AG04450 (cell line): Measurements from ENCODE around the gene PAM. TPM values are rescaled to one million over a fixed set of nuclear protein-coding genes. Genes with fewer than 3 reads are reported as not detected.
A peak's percentile ranks its signal among the peaks of the same experiment; 100 is the strongest.

Source experiments
- CTCF ChIA-PET: fragments of 300-600, 350-600 bp; formaldehyde crosslinking; extraction: SDS; loops from one replicate; lab custom pipeline; 2022; ENCODE audit warnings: antibody characterized with exemption, inconsistent platforms; lab: Charles Lee
- POLR2A ChIA-PET: fragments of 350-600 bp; formaldehyde crosslinking; extraction: SDS; loops from one replicate; lab custom pipeline; 2021; ENCODE audit warnings: antibody characterized with exemption, inconsistent platforms; lab: Yijun Ruan, JAX
- DNase-seq: peaks from one replicate; pipeline ENCODE4 v3.0.0-alpha.2; 2011; ENCODE audit warnings: low read depth, low spot score
- H3K27ac ChIP-seq: one replicate; pipeline ENCODE4 v1.5.1; 2012; ENCODE audit warnings: low read depth, low read length, control low read depth
- H3K27me3 ChIP-seq: one replicate; pipeline ENCODE4 v1.6.0; 2012; ENCODE audit warnings: low read length; ENCODE audit not compliant: control insufficient read depth, insufficient read depth
- H3K4me3 ChIP-seq: 2 replicates; pipeline ENCODE4 v1.5.1; 2011; ENCODE audit warnings: mild to moderate bottlenecking, low read depth, low read length, control low read depth
- H3K9me3 ChIP-seq: 2 replicates; pipeline ENCODE4 v1.5.1; 2012; ENCODE audit warnings: low read length; ENCODE audit not compliant: control insufficient read depth, insufficient read depth
- CTCF ChIP-seq: IDR thresholded peaks from 2 replicates; pipeline ENCODE4 v1.5.1; 2011; ENCODE audit warnings: low read depth, low read length, control low read depth, inconsistent platforms
- polyA plus RNA-seq: library from polyadenylated mRNA; depleted of rRNA; stranded (reverse); fragments of >200 nt; gene quantifications from 2 replicates; pipeline ENCODE4 v1.2.3, GENCODE V29; 2011

The PAM gene
- polyA plus RNA-seq, 1 experiment = 307 TPM

- Histone ChIP-seq H3K9me3 (no peaks in the 10 kb centered on the region), H3K27me3 (no peaks in the 10 kb centered on the region), H3K27ac (peak overlapping the region; percentile 79), H3K4me3 (peak overlapping the region; percentile 67)
- POLR2A ChIA-PET = interaction anchor here (0.5 to 1.0 kb wide), 4 partner anchors 71 to 254 kb away, joined by 3 to 5 read pairs (median 4); partner anchors contain the start of genes GIN1 and PPIP5K2
- no peak for TF ChIP-seq CTCF
- CTCF ChIA-PET = interaction anchor here (1.4 to 3.5 kb wide), 2 partner anchors 10 to 184 kb away, joined by 4 to 13 read pairs; no protein-coding TSS in a partner anchor
- no peak for DNase-seq
Observed at GRCh38 chr5:102865510-102866236, 110.6 kb downstream of the PAM start.

- H3K27ac ChIP-seq = peak overlapping the region; percentile 57
- H3K9me3 ChIP-seq = no peaks in the 10 kb centered on the region
- no peak for TF ChIP-seq CTCF
- H3K27me3 ChIP-seq = no peaks in the 10 kb centered on the region
- ChIA-PET POLR2A (interaction anchor here (0.5 to 1.0 kb wide), 2 partner anchors 71 to 254 kb away, joined by 4 to 5 read pairs; partner anchors contain the start of genes GIN1 and PPIP5K2), CTCF (interaction anchor here (1.4 to 3.5 kb wide), 2 partner anchors 9 to 185 kb away, joined by 4 to 13 read pairs; no protein-coding TSS in a partner anchor)
- no peak for DNase-seq
- H3K4me3 ChIP-seq = peak overlapping the region; percentile 67
Observed at GRCh38 chr5:102866237-102866600, 111.1 kb downstream of the PAM start.

- no peak for TF ChIP-seq CTCF
- ChIA-PET POLR2A (no interaction called here), CTCF (interaction anchor here (0.8 to 2.3 kb wide), 4 partner anchors 17 to 187 kb away, joined by 3 to 7 read pairs (median 4); no protein-coding TSS in a partner anchor)
- Histone ChIP-seq H3K27ac (no peak overlapping the region), H3K4me3 (no peak overlapping the region), H3K27me3 (no peaks in the 10 kb centered on the region), H3K9me3 (no peaks in the 10 kb centered on the region)
- no peak for DNase-seq
Observed at GRCh38 chr5:102867992-102868662, 113.0 kb downstream of the PAM start.

- Histone ChIP-seq H3K27ac (no peak overlapping the region), H3K9me3 (no peaks in the 10 kb centered on the region), H3K27me3 (no peaks in the 10 kb centered on the region), H3K4me3 (no peak overlapping the region)
- TF ChIP-seq CTCF = no peak
- ChIA-PET POLR2A (no interaction called here), CTCF (interaction anchor here (1.2 kb wide), 1 partner anchor 12 kb away, joined by 3 read pairs; no protein-coding TSS in a partner anchor)
- no peak for DNase-seq
Observed at GRCh38 chr5:102869230-102869629, 114.1 kb downstream of the PAM start.
